ENCODE results near the gene CIB2.

The CIB2 gene

GRCh38 chr15:78069462-78070029, 61.7 kb downstream of the CIB2 start:
- Histone ChIP-seq H3K27me3 (ENCODE audit: insufficient read depth, low read length) (no peaks in the 10 kb centered on the region), H3K36me3 (ENCODE audit: insufficient read depth, low read length) (no peaks in the 10 kb centered on the region), H2AFZ (ENCODE audit: low read depth, low read length) (no peak overlapping the region), H3K4me3 (ENCODE audit: low read length) (no peak overlapping the region), H3K4me1 (ENCODE audit: insufficient read depth, low read length) (peaks cover 19% of the 10 kb centered on the region), H3K9me3 (ENCODE audit: low read length) (no peaks in the 10 kb centered on the region)

- Histone ChIP-seq H3K4me1 (ENCODE audit: insufficient read depth, low read length) (peaks cover 19% of the 10 kb centered on the region), H3K36me3 (ENCODE audit: insufficient read depth, low read length) (no peaks in the 10 kb centered on the region), H3K27me3 (ENCODE audit: insufficient read depth, low read length) (no peaks in the 10 kb centered on the region), H3K9me3 (ENCODE audit: low read length) (no peaks in the 10 kb centered on the region), H3K4me3 (ENCODE audit: low read length) (no peak overlapping the region), H2AFZ (ENCODE audit: low read depth, low read length) (no peak overlapping the region)
Observed at GRCh38 chr15:78069052-78069414, 62.2 kb downstream of the CIB2 start.

- Histone ChIP-seq H3K27me3 (ENCODE audit: insufficient read depth, low read length) (no peaks in the 10 kb centered on the region), H3K9me3 (ENCODE audit: low read length) (no peaks in the 10 kb centered on the region), H3K4me3 (ENCODE audit: low read length) (no peak overlapping the region), H3K36me3 (ENCODE audit: insufficient read depth, low read length) (no peaks in the 10 kb centered on the region), H3K4me1 (ENCODE audit: insufficient read depth, low read length) (peaks cover 19% of the 10 kb centered on the region), H2AFZ (ENCODE audit: low read depth, low read length) (no peak overlapping the region)
Observed at GRCh38 chr15:78067328-78068228, 63.7 kb downstream of the CIB2 start.

- H3K27me3 ChIP-seq (ENCODE audit: insufficient read depth, low read length), result no peaks in the 10 kb centered on the region
- peaks cover 24% of the 10 kb centered on the region for H3K4me1 ChIP-seq (ENCODE audit: insufficient read depth, low read length)
- no peak overlapping the region for H2AFZ ChIP-seq (ENCODE audit: low read depth, low read length)
- H3K4me3 ChIP-seq (ENCODE audit: low read length), result no peak overlapping the region
- no peaks in the 10 kb centered on the region for H3K9me3 ChIP-seq (ENCODE audit: low read length)
- no peaks in the 10 kb centered on the region for H3K36me3 ChIP-seq (ENCODE audit: insufficient read depth, low read length)
Observed at GRCh38 chr15:78065973-78066946, 65.0 kb downstream of the CIB2 start.

GRCh38 chr15:78065284-78065872, 65.9 kb downstream of the CIB2 start:
- Histone ChIP-seq H3K27me3 (ENCODE audit: insufficient read depth, low read length) (no peaks in the 10 kb centered on the region), H3K36me3 (ENCODE audit: insufficient read depth, low read length) (no peaks in the 10 kb centered on the region), H3K9me3 (ENCODE audit: low read length) (no peaks in the 10 kb centered on the region), H3K4me1 (ENCODE audit: insufficient read depth, low read length) (peaks cover 24% of the 10 kb centered on the region), H2AFZ (ENCODE audit: low read depth, low read length) (no peak overlapping the region), H3K4me3 (ENCODE audit: low read length) (no peak overlapping the region)

GRCh38 chr15:78064544-78064943, 66.7 kb downstream of the CIB2 start:
- H3K4me3 ChIP-seq (ENCODE audit: low read length), result no peak overlapping the region
- H2AFZ ChIP-seq (ENCODE audit: low read depth, low read length), result no peak overlapping the region
- no peaks in the 10 kb centered on the region for H3K27me3 ChIP-seq (ENCODE audit: insufficient read depth, low read length)
- peaks cover 24% of the 10 kb centered on the region for H3K4me1 ChIP-seq (ENCODE audit: insufficient read depth, low read length)
- H3K36me3 ChIP-seq (ENCODE audit: insufficient read depth, low read length), result no peaks in the 10 kb centered on the region
- no peaks in the 10 kb centered on the region for H3K9me3 ChIP-seq (ENCODE audit: low read length)

- Histone ChIP-seq H3K4me1 (ENCODE audit: insufficient read depth, low read length) (peaks cover 24% of the 10 kb centered on the region), H3K36me3 (ENCODE audit: insufficient read depth, low read length) (no peaks in the 10 kb centered on the region), H3K27me3 (ENCODE audit: insufficient read depth, low read length) (no peaks in the 10 kb centered on the region), H2AFZ (ENCODE audit: low read depth, low read length) (no peak overlapping the region), H3K9me3 (ENCODE audit: low read length) (no peaks in the 10 kb centered on the region), H3K4me3 (ENCODE audit: low read length) (no peak overlapping the region)
Observed at GRCh38 chr15:78063970-78064385, 67.3 kb downstream of the CIB2 start.

- no peaks in the 10 kb centered on the region for H3K36me3 ChIP-seq (ENCODE audit: insufficient read depth, low read length)
- H3K27me3 ChIP-seq (ENCODE audit: insufficient read depth, low read length), result no peaks in the 10 kb centered on the region
- H3K9me3 ChIP-seq (ENCODE audit: low read length), result no peaks in the 10 kb centered on the region
- no peak overlapping the region for H2AFZ ChIP-seq (ENCODE audit: low read depth, low read length)
- H3K4me3 ChIP-seq (ENCODE audit: low read length), result no peak overlapping the region
- peaks cover 19% of the 10 kb centered on the region for H3K4me1 ChIP-seq (ENCODE audit: insufficient read depth, low read length)
Observed at GRCh38 chr15:78063217-78063616, 68.0 kb downstream of the CIB2 start.

- Histone ChIP-seq H3K36me3 (ENCODE audit: insufficient read depth, low read length) (no peaks in the 10 kb centered on the region), H3K4me1 (ENCODE audit: insufficient read depth, low read length) (peaks cover 15% of the 10 kb centered on the region), H2AFZ (ENCODE audit: low read depth, low read length) (peak overlapping the region; percentile 2), H3K9me3 (ENCODE audit: low read length) (no peaks in the 10 kb centered on the region), H3K27me3 (ENCODE audit: insufficient read depth, low read length) (no peaks in the 10 kb centered on the region), H3K4me3 (ENCODE audit: low read length) (peak overlapping the region; percentile 10)
Observed at GRCh38 chr15:78061963-78062427, 69.2 kb downstream of the CIB2 start.

- no peaks in the 10 kb centered on the region for H3K9me3 ChIP-seq (ENCODE audit: low read length)
- H3K27me3 ChIP-seq (ENCODE audit: insufficient read depth, low read length), result no peaks in the 10 kb centered on the region
- H3K36me3 ChIP-seq (ENCODE audit: insufficient read depth, low read length), result no peaks in the 10 kb centered on the region
- peaks cover 8% of the 10 kb centered on the region for H3K4me1 ChIP-seq (ENCODE audit: insufficient read depth, low read length)
- no peak overlapping the region for H2AFZ ChIP-seq (ENCODE audit: low read depth, low read length)
- no peak overlapping the region for H3K4me3 ChIP-seq (ENCODE audit: low read length)
Observed at GRCh38 chr15:78060232-78060631, 71.0 kb downstream of the CIB2 start.

GRCh38 chr15:78059110-78059839, 72.0 kb downstream of the CIB2 start:
- no peaks in the 10 kb centered on the region for H3K36me3 ChIP-seq (ENCODE audit: insufficient read depth, low read length)
- H3K4me1 ChIP-seq (ENCODE audit: insufficient read depth, low read length), result peaks cover 8% of the 10 kb centered on the region
- no peaks in the 10 kb centered on the region for H3K9me3 ChIP-seq (ENCODE audit: low read length)
- no peaks in the 10 kb centered on the region for H3K27me3 ChIP-seq (ENCODE audit: insufficient read depth, low read length)
- H2AFZ ChIP-seq (ENCODE audit: low read depth, low read length), result no peak overlapping the region
- H3K4me3 ChIP-seq (ENCODE audit: low read length), result no peak overlapping the region

GRCh38 chr15:78058401-78058935, 72.8 kb downstream of the CIB2 start:
- peaks cover 8% of the 10 kb centered on the region for H3K4me1 ChIP-seq (ENCODE audit: insufficient read depth, low read length)
- H2AFZ ChIP-seq (ENCODE audit: low read depth, low read length), result no peak overlapping the region
- H3K36me3 ChIP-seq (ENCODE audit: insufficient read depth, low read length), result no peaks in the 10 kb centered on the region
- H3K27me3 ChIP-seq (ENCODE audit: insufficient read depth, low read length), result no peaks in the 10 kb centered on the region
- H3K4me3 ChIP-seq (ENCODE audit: low read length), result no peak overlapping the region
- no peaks in the 10 kb centered on the region for H3K9me3 ChIP-seq (ENCODE audit: low read length)
